ENCODE data around the gene FAF1. TPM values are rescaled to one million over a fixed set of nuclear protein-coding genes. Genes with fewer than 3 reads are reported as not detected.

Gene FAF1
- total and polyA plus RNA-seq, 9 of the 15 experiments (the other 6 are each of a cell fraction or from before 2014, with no cell fraction given), result 48.7 to 225 (median 118) TPM

GRCh38 chr1:51000651-51001050 lies 40.6 kb upstream of the FAF1 start:
- Histone ChIP-seq H3K4me3 (no peak overlapping the region), H3K27me3 (ENCODE audit: control insufficient read depth in 2 of 2, insufficient read depth in 2 of 2, low read length in 2 of 2) (no peaks in the 10 kb centered on the region), H4K20me1 (replicated peaks; ENCODE audit: control insufficient read depth, insufficient read depth, low read length) (no peaks in the 10 kb centered on the region), H3K9me1 (ENCODE audit: control insufficient read depth, insufficient read depth, low read length) (no peaks in the 10 kb centered on the region), H3K36me3 (ENCODE audit: control insufficient read depth, insufficient read depth, low read length) (no peaks in the 10 kb centered on the region), H3K9ac (ENCODE audit: insufficient read depth in 1 of 2, low read depth in 2 of 2, low read length in 2 of 2) (no peak overlapping the region), H3K4me2 (ENCODE audit: insufficient read depth, low read length) (no peak overlapping the region), H3K4me1 (replicated peaks in 1 of 2; ENCODE audit: control insufficient read depth in 2 of 2, insufficient read depth in 2 of 2, low read length in 2 of 2) (peaks cover 0 to 6% of the 10 kb centered on the region in 2 experiments; a peak in 3 of 5 replicates), H3K9me3 (replicated peaks; ENCODE audit: control insufficient read depth, insufficient read depth, low read depth, low read length) (peaks cover under 1% of the 10 kb centered on the region; the same call in 1 of the 2 replicates), H3K79me2 (ENCODE audit: control insufficient read depth, insufficient read depth, low read length) (no peaks in the 10 kb centered on the region), H2AFZ (ENCODE audit: low read depth, low read length) (no peak overlapping the region), H3K27ac (ENCODE audit: extremely low read depth, low read depth, low read length) (no peak overlapping the region)
- WGBS (ENCODE audit: insufficient coverage, low coverage, missing lambda C conversion rate), result 4% methylated on average over 2 of the region's 2 CpGs
- ChIA-PET CTCF (ENCODE audit: low intra/inter-chr PET ratio) (no interaction called here), POLR2A (interaction anchor here (1.6 kb wide), 2 partner anchors 11 kb away, joined by 4 to 5 read pairs; no protein-coding TSS in a partner anchor)
- intact Hi-C loops (cut with micrococcal nuclease) (no loop called here), in situ Hi-C loops (cut with MboI) (no loop called here)
- DNase-seq (ENCODE audit: extremely low read depth in 1 of 4, low spot score in 3 of 4), result no peak
- no peak for TF ChIP-seq PHF8 (IDR thresholded peaks at IDR 0.05; ENCODE audit: borderline replicate concordance, low read length)
- TF ChIP-seq HES1 (IDR thresholded peaks at IDR 0.05; ENCODE audit: low read depth), result no peak
- TF ChIP-seq EP300 (IDR thresholded peaks at IDR 0.05; ENCODE audit: low read length), result no peak
- TF ChIP-seq MCM7 (IDR thresholded peaks at IDR 0.05), result no peak
- no peak for TF ChIP-seq ZBTB40 (IDR thresholded peaks at IDR 0.05)
- no peak for TF ChIP-seq ZBTB40 (CRISPR knock-in tag; IDR thresholded peaks at IDR 0.05)
- no peak for TF ChIP-seq JUND (IDR thresholded peaks at IDR 0.05; ENCODE audit: borderline replicate concordance, low read depth, low read length)
- no peak for TF ChIP-seq JUND (tag; IDR thresholded peaks at IDR 0.05; ENCODE audit: borderline replicate concordance, low read depth, low read length)
- no peak for TF ChIP-seq HMBOX1 (IDR thresholded peaks at IDR 0.05)
- TF ChIP-seq SRSF3 (IDR thresholded peaks at IDR 0.05; ENCODE audit: insufficient read depth, low read length), result no peak
- TF ChIP-seq PTRF (tag; IDR thresholded peaks at IDR 0.05), result no peak
- ATAC-seq, result peak; percentile 19; the same call in 1 of the 3 replicates
- FAIRE-seq, result no peak
- BruUV-seq (replicated peaks), result no TSS peak

Data from K562 (cell line).